Stomach (tissue), 4 donors: ENCODE measurements around the gene PLCB1.

ENCODE experiments used
- EP300 ChIP-seq: sonication (generic); formaldehyde crosslinking; IDR thresholded peaks from one replicate; pipeline ENCODE4 v1.6.1; 2017; ENCODE audit warnings: antibody characterized with exemption
- TF ChIP-seq, protein P1 (sequence below), 7 experiments: fragments of 450-650 bp in 4 of 7; fragments of 200-600 bp in 3 of 7; sonication (generic) in 3 of 7; IDR thresholded peaks; one replicate each; pipeline ENCODE4 v1.5.1; 2016 to 2019; ENCODE audit warnings: antibody characterized with exemption in 7 of 7, control low read depth in 2 of 7, mild to moderate bottlenecking in 1 of 7

GRCh38 chr20:8647961-8648441 is 515.9 kb downstream of the PLCB1 start:
- no peak for TF ChIP-seq EP300
- TF ChIP-seq, protein P1, sequence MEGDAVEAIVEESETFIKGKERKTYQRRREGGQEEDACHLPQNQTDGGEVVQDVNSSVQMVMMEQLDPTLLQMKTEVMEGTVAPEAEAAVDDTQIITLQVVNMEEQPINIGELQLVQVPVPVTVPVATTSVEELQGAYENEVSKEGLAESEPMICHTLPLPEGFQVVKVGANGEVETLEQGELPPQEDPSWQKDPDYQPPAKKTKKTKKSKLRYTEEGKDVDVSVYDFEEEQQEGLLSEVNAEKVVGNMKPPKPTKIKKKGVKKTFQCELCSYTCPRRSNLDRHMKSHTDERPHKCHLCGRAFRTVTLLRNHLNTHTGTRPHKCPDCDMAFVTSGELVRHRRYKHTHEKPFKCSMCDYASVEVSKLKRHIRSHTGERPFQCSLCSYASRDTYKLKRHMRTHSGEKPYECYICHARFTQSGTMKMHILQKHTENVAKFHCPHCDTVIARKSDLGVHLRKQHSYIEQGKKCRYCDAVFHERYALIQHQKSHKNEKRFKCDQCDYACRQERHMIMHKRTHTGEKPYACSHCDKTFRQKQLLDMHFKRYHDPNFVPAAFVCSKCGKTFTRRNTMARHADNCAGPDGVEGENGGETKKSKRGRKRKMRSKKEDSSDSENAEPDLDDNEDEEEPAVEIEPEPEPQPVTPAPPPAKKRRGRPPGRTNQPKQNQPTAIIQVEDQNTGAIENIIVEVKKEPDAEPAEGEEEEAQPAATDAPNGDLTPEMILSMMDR (IDR thresholded peaks at IDR 0.05) = no peak
